GM12873 (cell line): ENCODE results near the gene PLAC9.

Source experiments
- CTCF ChIP-seq: IDR thresholded peaks from 2 replicates; pipeline ENCODE4 v1.5.1; 2012; ENCODE audit warnings: low read depth, mild to moderate bottlenecking, moderate library complexity, low read length, control low read depth; ENCODE audit not compliant: insufficient read depth; ENCODE audit errors: missing control alignments

Gene PLAC9

GRCh38 chr10:80166581-80167470, 34.3 kb downstream of the PLAC9 start:
- TF ChIP-seq CTCF, result no peak

DNA sequence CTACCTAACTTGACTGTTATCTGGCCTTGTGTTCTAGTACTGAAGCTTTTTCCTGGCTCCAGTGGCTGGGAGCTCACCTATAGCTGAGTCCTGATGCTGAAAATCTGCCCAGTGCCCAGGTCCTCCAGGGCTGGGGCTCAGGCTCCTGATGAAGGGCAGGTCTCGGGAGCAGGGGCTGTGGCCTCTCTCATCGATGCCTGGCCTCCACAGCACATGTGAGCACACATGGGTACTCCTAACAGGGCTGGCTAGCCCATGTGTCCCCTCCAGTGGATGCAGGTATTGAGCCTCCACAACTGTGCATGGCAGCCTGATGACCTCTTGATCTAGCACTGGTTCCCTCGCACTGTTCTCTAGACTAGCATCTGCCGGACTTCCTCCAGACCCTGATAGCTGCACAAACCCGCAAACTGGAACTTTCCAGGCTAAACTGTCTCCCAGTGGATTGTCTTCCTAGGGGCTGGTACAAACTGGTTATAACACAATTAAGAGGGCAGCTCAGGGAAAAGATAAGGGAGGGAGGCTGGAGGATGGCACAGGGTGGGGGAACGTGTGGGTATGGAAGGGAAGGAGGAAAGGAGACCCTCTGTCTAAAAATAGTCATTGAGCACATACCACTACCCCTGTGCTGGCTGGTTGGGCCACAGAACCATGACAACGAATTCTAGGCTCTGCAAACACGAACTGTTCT, 35.1 kb downstream of the PLAC9 start:
- TF ChIP-seq CTCF, result no peak

DNA sequence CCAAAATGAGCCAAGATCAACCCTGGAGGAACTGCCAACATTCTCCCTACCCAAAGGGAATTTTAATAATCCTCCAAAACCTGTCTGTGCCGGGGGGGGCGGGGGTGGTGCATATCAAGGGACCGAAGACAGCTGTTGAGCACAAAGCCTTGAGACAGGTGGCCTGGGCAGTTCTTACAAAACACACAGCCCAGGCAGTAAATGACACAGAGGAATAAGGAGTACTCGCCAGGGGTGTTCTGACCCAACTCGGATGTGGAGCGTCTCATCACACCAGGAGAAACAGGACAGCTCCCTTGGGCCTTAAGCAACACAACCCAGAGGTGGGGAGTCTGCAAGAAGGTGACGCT, 35.6 kb downstream of the PLAC9 start:
- no peak for TF ChIP-seq CTCF

GRCh38 chr10:80168679-80169380, 36.3 kb downstream of the PLAC9 start:
- TF ChIP-seq CTCF, result peak; percentile 78

- TF ChIP-seq CTCF, result no peak
Measured at GRCh38 chr10:80170026-80170425, 37.5 kb downstream of the PLAC9 start.

DNA sequence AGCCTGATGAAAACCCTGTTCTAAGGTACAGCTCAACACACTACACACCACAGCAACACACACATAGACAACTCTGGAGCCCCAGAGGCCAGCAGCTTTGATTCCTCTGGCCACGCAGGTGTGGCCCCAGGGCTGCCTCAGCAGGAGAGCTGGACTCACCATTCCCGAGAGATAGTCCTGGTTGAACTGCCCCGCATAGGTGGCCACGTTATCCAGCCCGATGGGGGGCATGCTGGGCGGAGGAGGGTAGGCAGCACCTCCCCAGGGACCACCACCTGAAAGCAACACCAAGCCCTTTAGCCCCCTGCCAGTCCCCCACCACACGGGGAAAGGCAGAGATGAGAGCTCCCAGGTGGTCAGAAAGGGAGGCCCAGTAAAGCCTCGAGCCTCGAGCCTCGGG, 38.1 kb downstream of the PLAC9 start:
- no peak for TF ChIP-seq CTCF

GRCh38 chr10:80171248-80171660, 38.7 kb downstream of the PLAC9 start:
- TF ChIP-seq CTCF, result no peak
